IPS-18a (cell line): Measurements from ENCODE around the gene CASK.
"Not testable (repeated sequence)": the region's sequence is repeated elsewhere in the genome, so short reads cannot be mapped to it uniquely, and the experiment has no call there.

Experiments
- H3K27ac ChIP-seq: one replicate; pipeline ENCODE4 v1.5.1; 2013; ENCODE audit warnings: low read length
- H3K27me3 ChIP-seq: one replicate; pipeline ENCODE4 v1.6.1; 2013; ENCODE audit warnings: mild to moderate bottlenecking, low read length; ENCODE audit not compliant: control insufficient read depth, insufficient read depth
- H3K36me3 ChIP-seq: one replicate; pipeline ENCODE4 v1.6.1; 2013; ENCODE audit warnings: low read depth, low read length; ENCODE audit not compliant: control insufficient read depth
- H3K4me1 ChIP-seq: one replicate; pipeline ENCODE4 v1.6.1; 2013; ENCODE audit warnings: low read depth, low read length; ENCODE audit not compliant: control insufficient read depth
- H3K4me3 ChIP-seq: one replicate; pipeline ENCODE4 v1.5.1; 2013; ENCODE audit warnings: low read length
- H3K9ac ChIP-seq: one replicate; pipeline ENCODE4 v1.6.1; 2013; ENCODE audit warnings: mild to moderate bottlenecking, low read length, moderate library complexity
- H3K9me3 ChIP-seq: one replicate; pipeline ENCODE4 v1.6.1; 2013; ENCODE audit warnings: low read depth, low read length; ENCODE audit not compliant: control insufficient read depth

CASK gene

GRCh38 chrX:41522081-41522480 is 401.3 kb downstream of the CASK start:
- H3K9ac ChIP-seq = no peak overlapping the region
- no peak overlapping the region for H3K4me3 ChIP-seq
- no peak overlapping the region for H3K27ac ChIP-seq
- peaks cover 3% of the 10 kb centered on the region for H3K4me1 ChIP-seq
- H3K27me3 ChIP-seq = no peaks in the 10 kb centered on the region
- H3K36me3 ChIP-seq = no peaks in the 10 kb centered on the region
- H3K9me3 ChIP-seq = no peaks in the 10 kb centered on the region

GRCh38 chrX:41519468-41519867 is 403.9 kb downstream of the CASK start:
- Histone ChIP-seq H3K4me3 (no peak overlapping the region), H3K27ac (no peak overlapping the region), H3K9ac (no peak overlapping the region), H3K36me3 (no peaks in the 10 kb centered on the region), H3K27me3 (no peaks in the 10 kb centered on the region), H3K4me1 (peaks cover 9% of the 10 kb centered on the region), H3K9me3 (peaks cover 6% of the 10 kb centered on the region)

- Histone ChIP-seq H3K27ac (no peak overlapping the region), H3K9me3 (peaks cover 7% of the 10 kb centered on the region), H3K4me3 (no peak overlapping the region), H3K4me1 (peaks cover 9% of the 10 kb centered on the region), H3K9ac (no peak overlapping the region), H3K36me3 (no peaks in the 10 kb centered on the region), H3K27me3 (no peaks in the 10 kb centered on the region)
Measured at GRCh38 chrX:41518841-41519220, 404.5 kb downstream of the CASK start.

- no peak overlapping the region for H3K9ac ChIP-seq
Measured at GRCh38 chrX:41518127-41518840, 405.1 kb downstream of the CASK start.

GRCh38 chrX:41516999-41517765 is 406.2 kb downstream of the CASK start:
- Histone ChIP-seq H3K4me1 (peaks cover 9% of the 10 kb centered on the region), H3K4me3 (no peak overlapping the region), H3K36me3 (no peaks in the 10 kb centered on the region), H3K9me3 (peaks cover 7% of the 10 kb centered on the region), H3K27ac (no peak overlapping the region), H3K9ac (no peak overlapping the region), H3K27me3 (no peaks in the 10 kb centered on the region)

More at GRCh38 chrX:41518127-41518840, 405.1 kb downstream of the CASK start:
- H3K4me3 ChIP-seq = no peak overlapping the region
- H3K27ac ChIP-seq = no peak overlapping the region
- peaks cover 7% of the 10 kb centered on the region for H3K9me3 ChIP-seq
- peaks cover 9% of the 10 kb centered on the region for H3K4me1 ChIP-seq
- H3K36me3 ChIP-seq = no peaks in the 10 kb centered on the region
- no peaks in the 10 kb centered on the region for H3K27me3 ChIP-seq

- H3K9ac ChIP-seq = no peak overlapping the region
- H3K27me3 ChIP-seq = no peaks in the 10 kb centered on the region
- peaks cover 7% of the 10 kb centered on the region for H3K9me3 ChIP-seq
- H3K36me3 ChIP-seq = no peaks in the 10 kb centered on the region
- no peak overlapping the region for H3K4me3 ChIP-seq
- no peak overlapping the region for H3K27ac ChIP-seq
- H3K4me1 ChIP-seq = peaks cover 9% of the 10 kb centered on the region
Measured at GRCh38 chrX:41516456-41516855, 406.9 kb downstream of the CASK start.

GRCh38 chrX:41515376-41515775 is 408.0 kb downstream of the CASK start:
- Histone ChIP-seq H3K4me1 (peaks cover 9% of the 10 kb centered on the region), H3K27me3 (no peaks in the 10 kb centered on the region), H3K9ac (no peak overlapping the region), H3K4me3 (no peak overlapping the region), H3K9me3 (peaks cover 7% of the 10 kb centered on the region), H3K36me3 (no peaks in the 10 kb centered on the region), H3K27ac (no peak overlapping the region)

GRCh38 chrX:41514179-41514578 is 409.2 kb downstream of the CASK start:
- Histone ChIP-seq H3K9me3 (peaks cover 7% of the 10 kb centered on the region), H3K27me3 (no peaks in the 10 kb centered on the region), H3K27ac (no peak overlapping the region), H3K36me3 (no peaks in the 10 kb centered on the region), H3K4me3 (no peak overlapping the region), H3K9ac (no peak overlapping the region), H3K4me1 (peaks cover 9% of the 10 kb centered on the region)

- not testable (repeated sequence) for H3K4me1 ChIP-seq, H3K4me3 ChIP-seq, H3K9ac ChIP-seq
Measured at GRCh38 chrX:41512853-41513252, 410.5 kb downstream of the CASK start.

GRCh38 chrX:41512394-41512793 is 411.0 kb downstream of the CASK start:
- H3K36me3 ChIP-seq = no peaks in the 10 kb centered on the region
- H3K4me1 ChIP-seq = peaks cover 8% of the 10 kb centered on the region
- H3K9me3 ChIP-seq = peaks cover 7% of the 10 kb centered on the region
- H3K9ac ChIP-seq = no peak overlapping the region
- H3K27ac ChIP-seq = no peak overlapping the region
- no peaks in the 10 kb centered on the region for H3K27me3 ChIP-seq
- H3K4me3 ChIP-seq = no peak overlapping the region

More at GRCh38 chrX:41512853-41513252, 410.5 kb downstream of the CASK start:
- H3K9me3 ChIP-seq, H3K27me3 ChIP-seq, H3K27ac ChIP-seq, H3K36me3 ChIP-seq: not testable (repeated sequence)

GRCh38 chrX:41507919-41508318 is 415.4 kb downstream of the CASK start:
- no peak overlapping the region for H3K9ac ChIP-seq
- no peak overlapping the region for H3K4me3 ChIP-seq
- no peaks in the 10 kb centered on the region for H3K36me3 ChIP-seq
- H3K9me3 ChIP-seq = no peaks in the 10 kb centered on the region
- H3K27me3 ChIP-seq = no peaks in the 10 kb centered on the region
- H3K27ac ChIP-seq = no peak overlapping the region
- H3K4me1 ChIP-seq = no peaks in the 10 kb centered on the region

GRCh38 chrX:41502004-41502403 is 421.4 kb downstream of the CASK start:
- H3K9ac ChIP-seq = no peak overlapping the region
- H3K9me3 ChIP-seq = peaks cover 10% of the 10 kb centered on the region
- H3K4me1 ChIP-seq = no peaks in the 10 kb centered on the region
- H3K4me3 ChIP-seq = no peak overlapping the region
- no peaks in the 10 kb centered on the region for H3K36me3 ChIP-seq
- no peak overlapping the region for H3K27ac ChIP-seq
- no peaks in the 10 kb centered on the region for H3K27me3 ChIP-seq
